H9 (cell line): ENCODE results near the gene TMEM255A. TPM values are rescaled to one million over a fixed set of nuclear protein-coding genes. Genes with fewer than 3 reads are reported as not detected.
A peak's percentile ranks its signal among the peaks of the same experiment; 100 is the strongest.

Experiments used
- DNase-seq: peaks from one replicate; pipeline ENCODE4 v3.0.0-alpha.2; 2017
- H2AFZ ChIP-seq: one replicate; pipeline ENCODE4 v1.6.1; 2013; ENCODE audit warnings: mild to moderate bottlenecking, low read length, control low read depth, moderate library complexity
- H2AK5ac ChIP-seq: 2 replicates; pipeline ENCODE4 v1.6.1; 2013; ENCODE audit warnings: low read length, control low read depth, mixed read lengths; ENCODE audit not compliant: insufficient read length
- H2BK120ac ChIP-seq: one replicate; pipeline ENCODE4 v1.6.1; 2013; ENCODE audit warnings: low read depth, mild to moderate bottlenecking, low read length, control low read depth, inconsistent platforms; ENCODE audit not compliant: poor library complexity, severe bottlenecking
- H2BK12ac ChIP-seq: 2 replicates; pipeline ENCODE4 v1.6.1; 2013; ENCODE audit warnings: low read length, control low read depth, mixed read lengths, low read depth; ENCODE audit not compliant: insufficient read length
- H2BK15ac ChIP-seq: 2 replicates; pipeline ENCODE4 v1.6.1; 2013; ENCODE audit warnings: low read depth, low read length, control low read depth
- H2BK20ac ChIP-seq: one replicate; pipeline ENCODE4 v1.6.1; 2013; ENCODE audit warnings: low read depth, mild to moderate bottlenecking, low read length, control low read depth, inconsistent platforms; ENCODE audit not compliant: poor library complexity, severe bottlenecking
- H2BK5ac ChIP-seq: 2 replicates; pipeline ENCODE4 v1.6.1; 2013; ENCODE audit warnings: low read length, control low read depth, mixed read lengths; ENCODE audit not compliant: insufficient read length
- H3K14ac ChIP-seq: 2 replicates; pipeline ENCODE4 v1.6.1; 2013; ENCODE audit warnings: low read length, control low read depth; ENCODE audit not compliant: insufficient read depth
- H3K18ac ChIP-seq: 2 replicates; pipeline ENCODE4 v1.6.1; 2013; ENCODE audit warnings: low read depth, mild to moderate bottlenecking, mixed read lengths, low read length, control low read depth; ENCODE audit not compliant: insufficient read length
- H3K23ac ChIP-seq: 2 replicates; pipeline ENCODE4 v1.6.1; 2013; ENCODE audit warnings: low read length, control low read depth, mixed read lengths, low read depth; ENCODE audit not compliant: insufficient read length
- H3K23me2 ChIP-seq: 2 replicates; pipeline ENCODE4 v1.6.1; 2013; ENCODE audit warnings: low read depth, mild to moderate bottlenecking, mixed read lengths, low read length, control low read depth; ENCODE audit not compliant: insufficient read length, poor library complexity, severe bottlenecking
- H3K27ac ChIP-seq: 2 replicates; pipeline ENCODE4 v1.5.1; 2013; ENCODE audit warnings: low read length, control low read depth, mixed read lengths, low read depth; ENCODE audit not compliant: insufficient read length
- H3K27me3 ChIP-seq: 2 replicates; pipeline ENCODE4 v1.6.1; 2013; ENCODE audit warnings: low read length, control low read depth, inconsistent platforms; ENCODE audit not compliant: insufficient read depth
- H3K4ac ChIP-seq: 2 replicates; pipeline ENCODE4 v1.6.1; 2013; ENCODE audit warnings: low read depth, mild to moderate bottlenecking, control low read depth, inconsistent platforms, low read length, moderate library complexity
- H3K4me1 ChIP-seq: 2 replicates; pipeline ENCODE4 v1.6.1; 2013; ENCODE audit warnings: low read length, control low read depth, inconsistent platforms; ENCODE audit not compliant: insufficient read depth
- H3K4me2 ChIP-seq: 2 replicates; pipeline ENCODE4 v1.6.1; 2013; ENCODE audit warnings: low read length, control low read depth, mixed read lengths; ENCODE audit not compliant: insufficient read length, insufficient read depth
- H3K56ac ChIP-seq: 2 replicates; pipeline ENCODE4 v1.6.1; 2013; ENCODE audit warnings: low read depth, mild to moderate bottlenecking, mixed read lengths, low read length, control low read depth; ENCODE audit not compliant: insufficient read length
- H3K79me1 ChIP-seq: 2 replicates; pipeline ENCODE4 v1.6.1; 2013; ENCODE audit warnings: low read depth, mild to moderate bottlenecking, moderate library complexity, low read length, control low read depth, inconsistent platforms; ENCODE audit not compliant: insufficient read depth, poor library complexity, severe bottlenecking
- H3K79me2 ChIP-seq: 2 replicates; pipeline ENCODE4 v1.6.1; 2013; ENCODE audit warnings: low read length, control low read depth, inconsistent platforms; ENCODE audit not compliant: insufficient read depth
- H3K9ac ChIP-seq: 2 replicates; pipeline ENCODE4 v1.6.1; 2013; ENCODE audit warnings: low read length, control low read depth, mixed read lengths; ENCODE audit not compliant: insufficient read length; ENCODE audit errors: extremely low read depth
- H3K9me3 ChIP-seq: one replicate; pipeline ENCODE4 v1.6.1; 2013; ENCODE audit warnings: low read depth, low read length, inconsistent platforms; ENCODE audit not compliant: control insufficient read depth
- H3T11ph ChIP-seq: one replicate; pipeline ENCODE4 v1.6.1; 2013; ENCODE audit warnings: mild to moderate bottlenecking, low read length, control low read depth, inconsistent platforms
- H4K20me1 ChIP-seq: one replicate; pipeline ENCODE4 v1.6.1; 2013; ENCODE audit not compliant: control insufficient read depth, insufficient read length, insufficient read depth
- H4K5ac ChIP-seq: 2 replicates; pipeline ENCODE4 v1.6.1; 2013; ENCODE audit warnings: low read depth, mild to moderate bottlenecking, mixed read lengths, low read length, control low read depth; ENCODE audit not compliant: insufficient read length
- H4K8ac ChIP-seq: replicated peaks from 2 replicates; pipeline ENCODE4 v1.6.1; 2013; ENCODE audit warnings: low read length, control low read depth, mixed read lengths, low read depth; ENCODE audit not compliant: insufficient read length
- H4K91ac ChIP-seq: 2 replicates; pipeline ENCODE4 v1.6.1; 2013; ENCODE audit warnings: low read depth, mild to moderate bottlenecking, moderate library complexity, mixed read lengths, low read length, control low read depth; ENCODE audit not compliant: insufficient read length
- H3K27ac Mint-ChIP-seq, 3 experiments: 2 replicates in 2 of 3; 3 replicates in 1 of 3; pipeline ENCODE4 v1.8.0; 2020 to 2021; ENCODE audit warnings: mixed read lengths in 3 of 3, mild to moderate bottlenecking in 1 of 3, moderate library complexity in 1 of 3
- H3K27me3 Mint-ChIP-seq: 2 replicates; pipeline ENCODE4 v1.8.0; 2021; ENCODE audit warnings: low read depth, mild to moderate bottlenecking, moderate library complexity, mixed read lengths
- H3K36me3 Mint-ChIP-seq, 3 experiments: 2 replicates in 2 of 3; 3 replicates in 1 of 3; pipeline ENCODE4 v1.8.0; 2020 to 2021; ENCODE audit warnings: low read depth in 3 of 3, mixed read lengths in 3 of 3; ENCODE audit not compliant: insufficient read depth in 1 of 3
- H3K4me1 Mint-ChIP-seq, 2 experiments: 2 replicates each; pipeline ENCODE4 v1.8.0; 2020; ENCODE audit warnings: mixed read lengths in 2 of 2
- H3K4me3 Mint-ChIP-seq, 2 experiments: 2 replicates in 1 of 2; 3 replicates in 1 of 2; pipeline ENCODE4 v1.8.0; 2020 to 2021; ENCODE audit warnings: mild to moderate bottlenecking in 2 of 2, mixed read lengths in 2 of 2, moderate library complexity in 1 of 2
- H3K9me3 Mint-ChIP-seq, 2 experiments: 2 replicates in 1 of 2; 3 replicates in 1 of 2; pipeline ENCODE4 v1.8.0; 2020; ENCODE audit warnings: mild to moderate bottlenecking in 2 of 2, mixed read lengths in 2 of 2, moderate library complexity in 1 of 2
- WGBS: extraction: QIAGEN DNeasy Blood & Tissue Kit; methylation state at CpG from one replicate; pipeline ENCODE4 v1.1.7; 2013; ENCODE audit warnings: missing lambda C conversion rate, low lambda C conversion rate, mixed read lengths; ENCODE audit not compliant: insufficient read length; ENCODE audit errors: extremely low coverage; 5-methylcytosine and 5-hydroxymethylcytosine counted together
- total RNA-seq: library from RNA; stranded (reverse); gene quantifications from 2 replicates; pipeline ENCODE4 v1.2.1, GENCODE V29; 2021
- TF ChIP-seq, protein P1 (sequence below): fragments of 200-600 bp; sonication (generic); conservative IDR thresholded peaks from 3 replicates; pipeline ENCODE4 v1.8.0; 2021; ENCODE audit warnings: antibody characterized with exemption, mild to moderate bottlenecking

Gene TMEM255A
- total RNA-seq, 1 experiment from 2014 or later: 0.77 TPM

DNA sequence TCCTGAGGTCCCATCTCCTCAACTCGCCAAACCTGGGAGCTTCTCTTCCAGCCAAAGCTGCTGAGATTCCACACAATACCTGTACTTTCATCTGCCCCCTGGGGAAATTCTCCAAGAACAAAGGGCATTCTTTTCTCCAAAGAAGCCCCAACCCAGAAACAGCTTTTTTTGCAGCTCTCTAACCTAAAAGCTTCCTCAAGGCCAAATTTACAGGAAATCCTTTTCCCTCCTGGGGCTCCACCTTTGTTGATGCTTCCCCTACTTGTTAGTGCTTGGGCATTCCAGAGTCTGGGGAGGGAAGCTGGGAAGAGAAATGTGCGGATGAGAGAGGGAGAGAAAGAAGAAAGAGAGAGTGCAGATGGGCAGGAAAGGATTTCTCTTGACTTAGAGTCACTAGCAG lies 36.3 kb downstream of the TMEM255A start:
- WGBS: no CpG with 5 or more reads among the region's 2 CpGs
- H2AFZ ChIP-seq: no peak overlapping the region
- H2BK5ac ChIP-seq: no peak overlapping the region
- H3K4me2 ChIP-seq: no peak overlapping the region
- no peak overlapping the region for H3T11ph ChIP-seq
- no peak overlapping the region for H2AK5ac ChIP-seq
- no peak overlapping the region for H3K27ac ChIP-seq
- DNase-seq: peak; percentile 62
- Mint-ChIP-seq H3K4me3 (peak overlapping the region; percentile 31 to 35; a peak in 2 of 5 replicates), H3K27me3 (peaks cover 53% of the 10 kb centered on the region), H3K27ac (no peak overlapping the region; a peak in 1 of 7 replicates), H3K9me3 (peaks cover 64 to 66% of the 10 kb centered on the region in 2 experiments), H3K36me3 (peaks cover 0 to 5% (median 0%) of the 10 kb centered on the region in 3 experiments; a peak in 1 of 7 replicates), H3K4me1 (peaks cover 13 to 21% of the 10 kb centered on the region in 2 experiments)
- H3K79me1 ChIP-seq: no peaks in the 10 kb centered on the region
- peaks cover 18% of the 10 kb centered on the region for H3K9me3 ChIP-seq
- TF ChIP-seq, protein P1, sequence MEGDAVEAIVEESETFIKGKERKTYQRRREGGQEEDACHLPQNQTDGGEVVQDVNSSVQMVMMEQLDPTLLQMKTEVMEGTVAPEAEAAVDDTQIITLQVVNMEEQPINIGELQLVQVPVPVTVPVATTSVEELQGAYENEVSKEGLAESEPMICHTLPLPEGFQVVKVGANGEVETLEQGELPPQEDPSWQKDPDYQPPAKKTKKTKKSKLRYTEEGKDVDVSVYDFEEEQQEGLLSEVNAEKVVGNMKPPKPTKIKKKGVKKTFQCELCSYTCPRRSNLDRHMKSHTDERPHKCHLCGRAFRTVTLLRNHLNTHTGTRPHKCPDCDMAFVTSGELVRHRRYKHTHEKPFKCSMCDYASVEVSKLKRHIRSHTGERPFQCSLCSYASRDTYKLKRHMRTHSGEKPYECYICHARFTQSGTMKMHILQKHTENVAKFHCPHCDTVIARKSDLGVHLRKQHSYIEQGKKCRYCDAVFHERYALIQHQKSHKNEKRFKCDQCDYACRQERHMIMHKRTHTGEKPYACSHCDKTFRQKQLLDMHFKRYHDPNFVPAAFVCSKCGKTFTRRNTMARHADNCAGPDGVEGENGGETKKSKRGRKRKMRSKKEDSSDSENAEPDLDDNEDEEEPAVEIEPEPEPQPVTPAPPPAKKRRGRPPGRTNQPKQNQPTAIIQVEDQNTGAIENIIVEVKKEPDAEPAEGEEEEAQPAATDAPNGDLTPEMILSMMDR: no peak
- no peak overlapping the region for H2BK120ac ChIP-seq
- no peak overlapping the region for H2BK20ac ChIP-seq
- H3K27me3 ChIP-seq: 0 out of 2 replicates have a peak, but pooled peaks cover 2% of the 10 kb centered on the region
- no peak overlapping the region for H2BK15ac ChIP-seq
- H3K4ac ChIP-seq: no peak overlapping the region
- H4K5ac ChIP-seq: no peak overlapping the region
- no peak overlapping the region for H4K8ac ChIP-seq
- no peak overlapping the region for H3K18ac ChIP-seq
- no peak overlapping the region for H3K23ac ChIP-seq
- H3K9ac ChIP-seq: no peak overlapping the region
- no peaks in the 10 kb centered on the region for H3K23me2 ChIP-seq
- no peak overlapping the region for H3K14ac ChIP-seq
- peaks cover 8% of the 10 kb centered on the region; the same call in 1 of the 2 replicates for H3K4me1 ChIP-seq
- H4K20me1 ChIP-seq: no peaks in the 10 kb centered on the region
- no peaks in the 10 kb centered on the region for H3K79me2 ChIP-seq
- H3K56ac ChIP-seq: no peak overlapping the region
- no peak overlapping the region for H4K91ac ChIP-seq
- H2BK12ac ChIP-seq: no peak overlapping the region
